Umbilical cord (tissue), 2 donors: ENCODE measurements around the gene SNRPD2. TPM values are rescaled to one million over a fixed set of nuclear protein-coding genes. Genes with fewer than 3 reads are reported as not detected.
"Not testable (repeated sequence)": the region's sequence is repeated elsewhere in the genome, so short reads cannot be mapped to it uniquely, and the experiment has no call there.

ENCODE experiments used
- DNase-seq: peaks from one replicate; pipeline ENCODE4 v3.0.0-alpha.2; 2015; ENCODE audit warnings: low spot score
- total RNA-seq: library from RNA; depleted of rRNA; stranded (reverse); fragments of >200 nt; gene quantifications from one replicate; pipeline ENCODE4 v1.2.3, GENCODE V29; 2014; ENCODE audit warnings: low replicate concordance; ENCODE audit not compliant: insufficient read depth

Gene SNRPD2
- total RNA-seq, 1 donor from 2014 or later: 108 TPM

GRCh38 chr19:45705115-45705514 lies 13.4 kb upstream of the SNRPD2 start:
- no peak for DNase-seq

- DNase-seq: no peak
Measured at GRCh38 chr19:45701676-45702075, 9.9 kb upstream of the SNRPD2 start.

GRCh38 chr19:45693106-45693788 lies 1.5 kb upstream of the SNRPD2 start:
- DNase-seq: peak; percentile 76

GRCh38 chr19:45692187-45693105 lies 693 bp upstream of the SNRPD2 start, which contains the start of gene QPCTL:
Gene QPCTL (plus strand): TSS chr19:45692666. CDS start chr19:45692704, 38 bp downstream.
- DNase-seq: peak; percentile 100

GRCh38 chr19:45687599-45687998 lies 4.2 kb downstream of the SNRPD2 start:
- no peak for DNase-seq

- DNase-seq: not testable (repeated sequence)
Measured at GRCh38 chr19:45685045-45685444, 6.7 kb downstream of the SNRPD2 start.

- no peak for DNase-seq
Measured at GRCh38 chr19:45682908-45683307, 8.8 kb downstream of the SNRPD2 start.

GRCh38 chr19:45682117-45682516 lies 9.6 kb downstream of the SNRPD2 start:
- no peak for DNase-seq

GRCh38 chr19:45681391-45682015 lies 10.2 kb downstream of the SNRPD2 start:
- peak; percentile 79 for DNase-seq

- peak; percentile 66 for DNase-seq
Measured at GRCh38 chr19:45677351-45678230, 14.2 kb downstream of the SNRPD2 start.

GRCh38 chr19:45676851-45677263 lies 14.9 kb downstream of the SNRPD2 start:
- no peak for DNase-seq

GRCh38 chr19:45674946-45675345 lies 16.8 kb downstream of the SNRPD2 start:
- DNase-seq: no peak

GRCh38 chr19:45670670-45671453 lies 20.9 kb downstream of the SNRPD2 start:
- no peak for DNase-seq

- no peak for DNase-seq
Measured at GRCh38 chr19:45668342-45668871, 23.3 kb downstream of the SNRPD2 start.

- DNase-seq: no peak
Measured at GRCh38 chr19:45667620-45668341, 24.0 kb downstream of the SNRPD2 start, which contains the start of gene GIPR. Gene GIPR (plus strand): TSS chr19:45668221. CDS start chr19:45669521, 1,300 bp downstream.

GRCh38 chr19:45664575-45664974 lies 27.2 kb downstream of the SNRPD2 start:
- DNase-seq: no peak

- no peak for DNase-seq
Measured at GRCh38 chr19:45663800-45664199, 28.0 kb downstream of the SNRPD2 start.

- no peak for DNase-seq
Measured at GRCh38 chr19:45660636-45661035, 31.1 kb downstream of the SNRPD2 start.

- no peak for DNase-seq
Measured at GRCh38 chr19:45659096-45659729, 32.5 kb downstream of the SNRPD2 start.
